T47D (cell line): Measurements from ENCODE around the gene TTLL8.
"Not testable (repeated sequence)": the region's sequence is repeated elsewhere in the genome, so short reads cannot be mapped to it uniquely, and the experiment has no call there.

Experiments used
- DNase-seq, 2 experiments: peaks; one replicate each; pipeline versions ENCODE4 v3.0.0 to v3.0.0-alpha.2; 2011 to 2012; ENCODE audit warnings: low read depth in 1 of 2, low spot score in 1 of 2
- JUND ChIP-seq: IDR thresholded peaks from 2 replicates; pipeline ENCODE4 v1.6.1; 2012; ENCODE audit warnings: low read depth
- in situ Hi-C: cut with HindIII; loops from 2 replicates; pipeline ENCODE4 v1.10.0; 2016; ENCODE audit warnings: low sequenced_read_pairs, low pct_unique_long_range_greater_than_20kb

Gene TTLL8

DNA sequence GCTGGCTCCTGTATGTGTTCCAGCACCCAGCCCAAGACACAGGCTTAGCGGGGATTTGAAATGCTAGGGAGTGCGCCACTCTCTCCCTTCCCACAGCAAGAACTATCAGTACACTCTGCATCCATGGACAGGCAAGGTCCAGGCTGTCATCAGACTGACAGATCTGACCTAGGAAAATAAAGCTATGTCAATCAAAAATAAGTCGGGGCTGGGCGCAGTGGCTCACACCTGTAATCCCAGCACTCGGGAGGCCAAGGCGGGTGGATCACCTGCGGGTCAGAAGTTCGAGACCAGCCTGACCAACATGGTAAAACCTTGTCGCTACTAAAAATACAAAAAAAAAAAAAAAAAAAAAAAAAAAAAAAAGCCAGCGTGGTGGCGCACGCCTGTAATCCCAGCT lies 30.0 kb upstream of the TTLL8 start:
- no peak for TF ChIP-seq JUND
- in situ Hi-C loops = no loop called here
- no peak for DNase-seq

DNA sequence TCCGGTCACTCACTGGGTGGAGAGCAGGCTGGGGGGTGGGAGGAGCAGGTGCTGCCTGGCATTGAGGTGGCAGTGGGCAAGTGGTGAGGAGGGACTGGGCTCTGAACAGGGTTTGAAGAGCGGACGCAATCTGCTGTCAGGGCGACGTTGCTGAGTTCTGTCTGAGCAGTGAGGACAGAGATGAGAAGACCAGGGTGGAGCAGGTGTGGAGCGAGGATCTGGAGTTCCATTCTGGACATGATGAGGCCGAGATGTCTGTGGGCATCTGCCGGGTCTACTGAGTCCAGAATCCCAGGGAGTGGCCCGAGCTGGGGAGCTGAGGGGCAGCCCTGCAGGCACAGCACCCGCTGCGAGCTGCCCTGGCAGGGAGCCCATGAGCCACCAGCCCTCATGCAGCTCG lies 29.5 kb upstream of the TTLL8 start:
- in situ Hi-C loops = no loop called here
- TF ChIP-seq JUND = no peak

DNA sequence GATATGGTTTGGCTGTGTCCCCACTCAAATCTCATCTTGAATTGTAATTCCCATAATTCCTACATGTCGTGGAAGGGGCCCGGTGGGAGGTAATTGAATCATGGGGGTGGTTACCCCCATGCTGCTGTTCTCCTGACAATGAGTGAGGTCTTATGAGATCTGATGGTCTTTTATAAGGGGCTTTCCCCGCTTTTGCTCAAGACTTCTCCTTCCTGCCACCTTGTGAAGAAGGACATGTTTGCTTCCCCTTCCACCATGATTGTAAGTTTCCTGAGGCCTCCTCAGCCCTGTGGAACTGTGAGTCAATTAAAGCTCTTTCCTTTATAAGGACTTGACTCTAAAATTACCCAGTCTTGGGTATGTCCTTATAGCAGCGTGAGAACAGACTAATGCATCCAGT lies 28.9 kb upstream of the TTLL8 start:
- DNase-seq, in situ Hi-C loops: not testable (repeated sequence)

More for the DNA sequence above, 29.5 kb upstream of the TTLL8 start:
- DNase-seq = no peak

DNA sequence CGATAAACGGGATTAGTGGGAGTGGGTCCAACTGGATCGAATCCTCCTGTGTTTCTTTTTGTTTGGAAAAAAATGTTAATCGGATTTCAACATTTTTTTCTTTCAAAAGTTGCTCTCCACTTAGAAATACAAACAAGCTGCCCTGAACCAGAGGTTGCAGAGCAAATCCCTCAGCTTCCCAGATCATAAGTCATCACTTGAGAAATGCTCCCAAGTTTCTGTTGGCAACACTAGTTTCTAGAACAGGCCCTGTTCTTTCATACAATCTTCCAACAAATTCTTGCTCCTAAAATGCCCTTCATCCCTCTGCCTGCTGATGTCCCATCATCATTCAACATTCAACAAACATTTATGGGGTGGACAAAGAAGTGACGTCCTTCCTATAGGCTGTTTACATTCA lies 28.4 kb upstream of the TTLL8 start:
- in situ Hi-C loops = no loop called here

DNA sequence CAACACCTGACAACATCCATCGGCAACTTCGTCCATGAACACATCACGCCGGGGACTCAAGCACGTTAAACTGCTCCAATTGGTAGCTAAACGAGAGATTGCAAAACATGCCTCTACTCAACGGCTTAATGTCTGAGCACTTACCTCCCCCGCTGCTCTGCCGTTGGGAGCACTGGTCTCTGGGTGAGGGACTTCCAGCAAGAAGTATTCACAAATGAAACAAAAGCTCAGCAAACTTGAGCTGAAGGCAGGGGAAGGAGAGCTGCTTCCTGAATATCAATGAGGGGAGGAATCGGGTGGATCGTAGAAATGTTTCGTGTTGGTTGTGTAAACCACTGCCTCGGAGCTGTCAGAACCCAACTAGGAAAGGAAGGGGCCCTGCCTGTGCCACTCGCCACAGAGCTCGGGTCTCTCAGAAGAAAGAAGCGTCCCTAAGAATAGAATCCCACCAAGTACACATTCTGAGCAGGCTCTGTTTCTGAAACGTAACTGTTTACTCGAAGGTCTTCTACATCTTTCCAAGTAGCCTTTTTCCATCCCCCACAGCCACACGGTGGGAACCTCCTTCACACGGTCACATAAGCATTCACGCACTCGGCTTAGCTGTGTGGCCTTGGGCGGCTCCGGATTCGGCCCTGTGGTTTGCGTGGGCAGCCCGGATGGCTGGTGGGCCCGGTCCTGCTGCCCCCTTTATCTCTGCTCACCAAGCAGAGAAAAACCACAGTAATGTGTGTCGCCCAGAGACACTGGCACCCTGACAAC lies 27.3 kb upstream of the TTLL8 start, which contains the start of gene MLC1:
Gene MLC1 (minus strand): TSS at position 216 of the 762 bp plus-strand sequence. CDS start 524 bp downstream, outside the sequence.
- DNase-seq = no peak
- TF ChIP-seq JUND = no peak
- in situ Hi-C loops = no loop called here

More for the DNA sequence above, 28.4 kb upstream of the TTLL8 start:
- no peak for TF ChIP-seq JUND
- no peak for DNase-seq

DNA sequence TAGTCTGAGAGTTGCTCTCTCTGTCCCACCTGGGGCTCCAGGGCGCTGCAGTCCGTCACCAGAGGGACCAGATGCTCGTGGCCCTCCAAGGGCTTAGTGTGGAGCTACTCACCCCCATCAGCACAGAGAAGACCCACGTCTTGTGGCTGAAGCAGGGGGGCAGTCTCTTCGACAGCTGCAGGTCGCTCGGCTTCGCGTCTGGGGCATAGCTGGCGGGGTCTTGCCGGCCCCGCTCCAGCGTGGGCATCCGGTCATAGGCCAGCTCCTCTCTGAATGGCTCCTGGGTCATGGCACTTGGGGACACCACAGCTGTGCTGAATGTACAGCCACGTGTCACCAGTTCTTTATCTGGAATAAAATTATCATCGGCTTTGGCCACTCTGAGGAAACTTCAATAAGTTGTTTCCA lies 26.5 kb upstream of the TTLL8 start:
- in situ Hi-C loops = no loop called here
- TF ChIP-seq JUND = no peak
- no peak for DNase-seq

DNA sequence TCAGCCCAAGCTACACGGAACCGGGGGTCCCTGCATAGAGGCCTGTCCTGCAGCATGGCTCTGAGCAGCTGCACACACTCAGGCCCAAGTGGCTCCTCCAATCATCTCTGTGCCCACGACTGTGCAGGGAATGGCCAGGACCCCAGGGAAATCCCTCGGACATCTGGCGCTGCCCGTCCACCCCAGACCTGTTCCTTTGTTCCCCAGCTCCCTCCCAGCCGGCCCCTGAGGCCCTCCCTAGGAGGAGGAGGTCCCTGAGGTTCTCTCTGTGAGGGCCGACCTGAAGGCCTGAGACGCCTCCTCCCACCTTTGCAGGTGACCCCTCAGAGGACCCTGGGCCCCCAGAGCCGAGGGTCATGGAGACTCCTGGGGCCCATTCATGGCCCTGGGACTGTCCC lies 26.0 kb upstream of the TTLL8 start:
- no peak for DNase-seq
- TF ChIP-seq JUND = no peak
- in situ Hi-C loops = no loop called here

DNA sequence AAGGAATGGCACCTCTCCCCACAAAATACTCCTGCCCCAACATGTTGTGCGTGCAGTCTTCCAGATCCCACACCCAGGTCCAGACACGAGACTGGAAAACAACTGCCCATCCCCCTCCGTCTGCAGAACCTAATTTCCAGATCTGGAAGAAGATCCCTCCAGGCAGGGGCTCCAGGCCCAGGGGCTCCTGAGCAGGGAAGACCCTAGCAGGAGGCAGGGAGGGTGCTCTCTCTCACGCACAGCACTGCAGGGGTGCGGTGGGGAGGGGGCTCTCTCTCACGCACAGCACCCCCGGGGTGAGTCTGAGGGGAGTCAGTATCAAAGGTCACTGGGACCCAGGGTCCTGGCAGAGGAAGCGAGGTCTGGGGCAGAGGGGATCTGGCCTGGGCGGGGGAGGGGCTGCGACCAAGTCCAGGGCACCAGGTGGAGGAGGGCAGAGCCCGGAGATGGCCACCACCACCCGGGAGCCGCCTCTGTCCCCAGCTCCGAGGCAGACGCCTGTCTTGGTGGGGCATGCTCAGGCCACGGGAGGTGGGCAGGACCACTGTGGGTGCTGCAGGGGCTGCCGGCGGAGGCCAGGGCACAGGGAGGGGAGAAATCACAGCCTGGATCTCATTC lies 25.5 kb upstream of the TTLL8 start:
- no peak for TF ChIP-seq JUND
- no peak for DNase-seq
- in situ Hi-C loops = no loop called here

DNA sequence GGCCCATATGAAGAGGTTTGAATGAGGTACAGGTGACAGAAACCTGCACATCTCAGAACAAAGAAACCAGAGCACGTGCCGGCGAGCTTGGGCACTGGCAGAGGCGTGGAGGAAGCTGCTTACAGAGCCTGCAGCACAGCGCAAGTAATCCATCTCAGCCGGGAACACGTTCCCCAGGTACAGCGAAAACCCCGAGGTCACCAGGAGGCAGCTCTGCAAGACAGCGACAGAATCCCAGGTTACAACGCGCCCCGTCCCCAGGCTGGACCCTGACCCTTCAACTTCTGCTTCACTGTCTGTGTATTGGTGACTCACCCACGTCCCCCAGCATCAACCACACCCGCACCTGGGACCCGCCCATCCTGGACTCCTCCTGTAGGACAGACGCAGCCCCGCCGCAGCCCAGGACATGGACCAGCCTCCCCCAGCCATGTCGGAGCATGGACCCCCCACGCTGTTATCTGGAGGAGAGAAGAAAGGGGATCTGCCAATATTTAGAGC lies 24.9 kb upstream of the TTLL8 start:
- TF ChIP-seq JUND = no peak
- DNase-seq = no peak
- in situ Hi-C loops = no loop called here

DNA sequence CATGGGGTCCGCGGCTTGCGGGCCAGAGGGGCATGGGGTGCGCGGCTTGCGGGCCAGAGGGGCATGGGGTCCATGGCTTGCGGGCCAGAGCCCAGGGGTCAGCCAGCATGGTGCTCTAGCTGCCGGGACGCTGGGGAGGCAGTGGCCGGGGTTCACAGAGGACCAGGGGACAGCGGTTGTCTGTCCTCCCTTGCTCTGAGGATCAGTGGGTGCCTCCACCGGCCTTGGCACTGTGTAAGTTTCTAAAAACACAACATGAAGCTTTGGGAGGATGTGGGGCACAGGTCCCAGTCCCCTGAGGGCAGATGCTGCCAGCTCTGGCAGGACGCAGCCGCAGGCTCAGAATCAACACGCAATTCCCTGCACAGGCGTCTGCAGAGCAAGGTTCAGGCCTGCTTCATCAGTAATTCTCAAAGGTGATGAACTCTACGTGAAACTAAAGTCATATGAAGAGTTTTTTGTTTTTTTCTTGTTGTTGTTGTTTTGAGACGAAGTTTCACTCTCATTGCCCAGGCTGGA lies 24.2 kb upstream of the TTLL8 start:
- TF ChIP-seq JUND = no peak
- in situ Hi-C loops = no loop called here
- no peak for DNase-seq

DNA sequence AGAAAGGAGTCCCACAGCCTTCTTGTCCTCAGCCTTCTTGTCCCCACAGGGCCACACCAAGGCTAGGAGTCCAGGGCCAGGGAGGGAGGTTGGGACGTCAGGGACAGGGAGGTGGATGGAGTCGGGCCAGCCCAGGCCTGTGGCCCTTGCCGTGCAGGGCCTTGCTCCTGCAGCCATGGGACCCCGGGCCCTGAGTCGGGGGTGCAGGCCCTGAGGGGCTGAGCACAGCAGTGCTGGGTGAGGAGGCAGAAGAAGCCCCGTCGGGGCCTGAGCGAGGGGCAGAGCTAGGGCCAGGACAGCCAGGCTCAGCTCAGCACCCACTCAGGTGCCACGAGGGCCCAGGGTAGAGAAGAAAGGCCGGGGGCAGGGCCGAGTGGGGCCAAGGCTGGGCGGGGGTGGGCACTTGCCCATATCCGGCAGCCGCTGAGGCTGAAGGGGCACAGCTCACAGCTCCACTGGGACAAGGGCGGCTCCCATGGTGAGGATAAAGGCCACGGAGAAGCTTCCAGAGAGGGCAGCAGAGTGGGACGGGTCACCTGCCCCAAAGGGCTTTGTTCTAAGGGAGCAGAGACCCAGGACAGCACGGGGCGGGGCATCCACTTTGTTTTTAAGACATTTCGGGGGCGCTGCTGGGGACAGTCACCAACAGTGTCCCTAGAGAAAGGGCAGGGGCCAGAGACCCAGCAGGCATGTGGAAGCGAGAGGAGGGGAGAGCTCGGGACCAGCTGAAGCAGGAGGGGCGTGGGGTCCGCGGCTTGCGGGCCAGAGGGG lies 23.5 kb upstream of the TTLL8 start:
- in situ Hi-C loops = no loop called here
- DNase-seq = no peak
- TF ChIP-seq JUND = no peak

DNA sequence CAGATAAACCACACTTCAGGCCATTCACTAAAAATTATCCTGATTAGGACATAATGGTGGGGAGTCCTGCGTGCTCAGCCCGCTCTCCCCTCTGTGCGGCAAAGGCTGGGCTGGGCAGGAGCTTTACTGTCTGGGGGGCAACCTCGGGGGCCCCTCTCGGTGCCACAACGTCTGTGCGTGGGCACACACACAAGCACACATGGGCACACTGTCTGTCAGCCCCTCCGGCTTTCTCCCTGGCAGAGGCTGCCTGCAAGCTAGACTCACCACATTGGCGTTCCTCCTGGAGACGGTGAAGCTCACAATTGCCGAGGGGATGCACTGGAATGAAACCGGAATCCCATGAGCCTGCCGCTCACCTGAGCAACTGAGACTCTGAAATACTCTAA lies 22.0 kb upstream of the TTLL8 start:
- in situ Hi-C loops = no loop called here
- DNase-seq = no peak
- no peak for TF ChIP-seq JUND

DNA sequence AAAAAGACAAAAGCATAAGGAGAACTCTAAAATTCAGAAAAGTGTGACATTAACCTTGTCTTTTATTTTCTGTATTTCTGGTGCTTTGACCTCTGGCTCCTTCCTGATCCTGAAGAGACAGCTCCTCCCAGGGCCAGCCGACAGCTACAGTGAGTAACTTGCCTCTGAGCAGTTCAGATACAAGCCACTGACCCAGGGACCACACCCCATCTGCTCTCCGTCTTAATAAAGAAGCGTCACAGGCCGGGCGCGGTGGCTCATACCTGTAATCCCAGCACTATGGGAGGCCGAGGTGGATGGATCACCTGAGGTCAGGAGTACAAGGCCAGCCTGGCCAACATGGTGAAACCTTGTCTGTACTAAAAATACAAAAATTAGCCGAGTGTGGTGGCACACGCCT lies 20.7 kb upstream of the TTLL8 start:
- TF ChIP-seq JUND = no peak
- in situ Hi-C loops = no loop called here
- DNase-seq = no peak
